Thyroid gland (tissue), 4 donors: ENCODE results near the gene CECR2.

Experiments
- CTCF ChIP-seq, 6 experiments: fragments of 200-600 bp in 3 of 6; fragments of 450-650 bp in 3 of 6; sonication (generic) in 3 of 6; IDR thresholded peaks; one replicate each; pipeline ENCODE4 v1.5.1; 2016 to 2019; ENCODE audit warnings: antibody characterized with exemption in 6 of 6, mild to moderate bottlenecking in 2 of 6, inconsistent platforms in 1 of 6, moderate library complexity in 1 of 6
- POLR2A ChIP-seq, 2 donors: fragments of 450-650 bp; IDR thresholded peaks; one replicate each; pipeline ENCODE4 v1.6.1; 2017; ENCODE audit warnings: antibody characterized with exemption in 2 of 2, mild to moderate bottlenecking in 2 of 2, moderate library complexity in 1 of 2

GRCh38 chr22:17373855-17374254 lies 4.6 kb downstream of the CECR2 start:
- TF ChIP-seq CTCF (IDR thresholded peaks at IDR 0.05) (no peak), POLR2A (IDR thresholded peaks at IDR 0.05) (no peak)
